ENCODE measurements around the gene HCFC1R1.

- TF ChIP-seq CTCF (IDR thresholded peaks at IDR 0.05; ENCODE audit: poor library complexity) (no peak), EZH2 (IDR thresholded peaks at IDR 0.05; ENCODE audit: borderline replicate concordance) (no peak)
Measured at GRCh38 chr16:3013491-3013951, 10.2 kb downstream of the HCFC1R1 start.

Measured in hepatocyte (in vitro differentiated cells).